ENCODE data around the gene NOL6. TPM values are rescaled to one million over a fixed set of nuclear protein-coding genes. Genes with fewer than 3 reads are reported as not detected.
A peak's percentile ranks its signal among the peaks of the same experiment; 100 is the strongest.

The NOL6 gene
- total and polyA plus RNA-seq, 2 of the 8 experiments (the other 6 are each of a cell fraction or from before 2014, with no cell fraction given), result 44.0 to 55.0 TPM

DNA sequence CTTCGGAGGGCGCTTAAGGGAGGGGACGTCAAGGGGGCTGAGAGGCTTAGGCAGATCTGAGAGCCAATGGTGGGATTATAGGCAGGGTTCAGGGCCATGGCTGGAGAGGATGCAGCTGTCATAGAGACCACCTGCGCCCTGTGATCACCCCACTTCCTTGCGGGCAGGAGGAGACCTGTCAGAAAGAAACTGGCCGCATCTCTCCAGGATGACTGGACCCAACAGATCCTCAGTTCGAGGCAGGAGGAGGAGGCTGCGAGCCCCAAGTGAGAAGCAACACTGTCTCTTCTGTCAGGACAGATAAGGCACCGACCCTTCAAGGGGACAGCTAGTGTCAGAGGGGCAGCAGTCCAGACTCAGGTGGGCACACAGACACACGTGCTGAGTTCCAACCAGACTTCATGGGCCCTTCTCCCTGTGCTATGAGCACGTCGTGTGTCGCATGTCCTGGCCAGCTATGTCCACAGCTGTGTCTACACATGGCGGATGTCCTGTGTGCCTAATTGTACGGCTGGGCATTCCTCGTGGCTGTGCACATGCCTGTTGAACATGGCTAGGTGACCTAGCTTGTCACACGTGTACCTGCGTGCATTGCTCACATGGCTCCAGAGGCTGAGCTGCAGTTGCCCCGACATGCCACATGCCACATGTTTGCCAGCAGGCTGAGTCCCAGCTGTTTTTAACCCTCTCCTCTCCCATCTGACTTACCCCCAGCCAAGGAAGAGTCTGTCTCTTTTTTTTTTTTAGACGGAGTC is 25.7 kb downstream of the NOL6 start:
- Histone ChIP-seq H3K9me3 (ENCODE audit: insufficient read depth in 2 of 2, low read depth in 1 of 2, low read length in 1 of 2) (no peaks in the 10 kb centered on the region), H2BK120ac (replicated peaks; ENCODE audit: low read depth, low read length) (no peak overlapping the region), H3K27ac (ENCODE audit: low read depth, low read length) (no peak overlapping the region), H3K79me1 (ENCODE audit: low read depth, low read length) (no peaks in the 10 kb centered on the region), H3K4me1 (replicated peaks in 1 of 4; ENCODE audit: control insufficient read depth in 3 of 4, insufficient read depth in 4 of 4, low read length in 3 of 4) (peaks cover 0 to 37% (median 19%) of the 10 kb centered on the region in 4 experiments; a peak in 6 of 7 replicates), H3K36me3 (ENCODE audit: control insufficient read depth in 2 of 4, insufficient read depth in 4 of 4, low read length in 3 of 4) (no peaks in the 10 kb centered on the region), H2AK5ac (ENCODE audit: low read depth, low read length) (no peak overlapping the region), H3K4ac (replicated peaks; ENCODE audit: insufficient read length, low read depth, low read length) (no peak overlapping the region), H4K8ac (ENCODE audit: extremely low read depth, insufficient read depth, low read length) (no peak overlapping the region), H3K14ac (ENCODE audit: insufficient read length) (no peak overlapping the region), H3K4me2 (ENCODE audit: insufficient read depth in 1 of 2, low read depth in 2 of 2, low read length in 2 of 2) (peak overlapping the region; percentile 62 to 83), H3K23me2 (ENCODE audit: low read depth, low read length) (peaks cover 10% of the 10 kb centered on the region; the same call in 1 of the 2 replicates), H3K27me3 (replicated peaks in 1 of 4; ENCODE audit: control insufficient read depth in 3 of 4, extremely low read depth in 1 of 4, insufficient read depth in 3 of 4, low read length in 3 of 4) (peaks cover 0 to 23% (median 12%) of the 10 kb centered on the region in 4 experiments; a peak in 5 of 7 replicates), H2BK15ac (ENCODE audit: low read length) (no peak overlapping the region; the same call in 1 of the 2 replicates), H3K79me2 (ENCODE audit: control insufficient read depth in 1 of 2, insufficient read depth in 2 of 2, low read length in 2 of 2) (no peaks in the 10 kb centered on the region), H3K56ac (replicated peaks; ENCODE audit: insufficient read length, low read depth, low read length) (no peak overlapping the region), H2BK5ac (ENCODE audit: low read depth, low read length) (peak overlapping the region; percentile 10; the same call in 1 of the 2 replicates), H2BK20ac (ENCODE audit: low read length) (no peak overlapping the region), H3K9ac (replicated peaks in 1 of 4; ENCODE audit: extremely low read depth in 1 of 4, low read depth in 3 of 4, low read length in 3 of 4) (no peak overlapping the region), H4K20me1 (replicated peaks in 1 of 2; ENCODE audit: control insufficient read depth in 1 of 2, insufficient read depth in 2 of 2, low read length in 2 of 2) (no peaks in the 10 kb centered on the region), H4K91ac (replicated peaks; ENCODE audit: insufficient read length, low read length) (peak overlapping the region; percentile 76), H4K5ac (ENCODE audit: insufficient read length, low read depth, low read length) (no peak overlapping the region), H3K4me3 (ENCODE audit: extremely low read depth in 1 of 4, insufficient read depth in 2 of 4, low read depth in 3 of 4, low read length in 4 of 4) (peak overlapping the region; percentile 46 to 67 (median 57)), H2BK12ac (ENCODE audit: low read depth, low read length) (peak overlapping the region; percentile 7; the same call in 1 of the 2 replicates), H3K23ac (ENCODE audit: insufficient read length) (no peak overlapping the region), H3K18ac (ENCODE audit: extremely low read depth, low read length) (peak overlapping the region; percentile 36; the same call in 1 of the 2 replicates), H2AFZ (ENCODE audit: low read length) (peak overlapping the region; percentile 87; the same call in 1 of the 2 replicates)
- WGBS, 2 experiments (ENCODE audit: extremely low coverage in 1 of 2, insufficient coverage in 1 of 2, insufficient read length in 1 of 2, insufficient replicate concordance in 2 of 2, low coverage in 1 of 2, low lambda C conversion rate in 2 of 2, missing lambda C conversion rate in 1 of 2), result 51% methylated on average over 19 of the region's 20 CpGs; no CpG with 5 or more reads in 1 of the 2 experiments
- ChIA-PET POLR2A (ENCODE audit: partially characterized antibody) (interaction anchor here (0.6 to 1.9 kb wide), 11 partner anchors 11 to 158 kb away, joined by 3 to 6 read pairs (median 3); partner anchors contain the start of genes NFX1 and NOL6), CTCF (ENCODE audit: partially characterized antibody) (interaction anchor here (1.0 to 21.6 kb wide), 14 partner anchors 10 to 144 kb away, joined by 3 to 358 read pairs (median 6); partner anchors contain the start of genes AQP7 and NOL6)
- DNase-seq (ENCODE audit: low read depth in 1 of 2, low spot score in 2 of 2) (no peak), FAIRE-seq (no peak)
- TF ChIP-seq, protein P1, sequence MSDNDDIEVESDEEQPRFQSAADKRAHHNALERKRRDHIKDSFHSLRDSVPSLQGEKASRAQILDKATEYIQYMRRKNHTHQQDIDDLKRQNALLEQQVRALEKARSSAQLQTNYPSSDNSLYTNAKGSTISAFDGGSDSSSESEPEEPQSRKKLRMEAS (IDR thresholded peaks at IDR 0.05), result 0 out of 2 replicates have a peak, but pooled peaks have one; percentile 22
- no peak for TF ChIP-seq GABPA (IDR thresholded peaks at IDR 0.05; ENCODE audit: borderline replicate concordance, insufficient read depth, low read length)
- peak; percentile 45 for TF ChIP-seq KDM4A (IDR thresholded peaks at IDR 0.05; ENCODE audit: low read depth, low read length, severe bottlenecking)
- TF ChIP-seq SAP30 (IDR thresholded peaks at IDR 0.05; ENCODE audit: insufficient read depth, insufficient replicate concordance, low read length), result peak; percentile 53
